Liver (tissue), 9 donors: Measurements from ENCODE around the gene FAM210B. TPM values are rescaled to one million over a fixed set of nuclear protein-coding genes. Genes with fewer than 3 reads are reported as not detected.

ENCODE experiments used
- DNase-seq: peaks from one replicate; pipeline ENCODE4 v3.0.0-alpha.2; 2017; ENCODE audit warnings: low spot score
- H3K27ac ChIP-seq, 2 donors: one replicate each; pipeline ENCODE4 v1.7.0; 2013; ENCODE audit warnings: inconsistent platforms in 2 of 2, low read length in 2 of 2, control low read depth in 1 of 2, low read depth in 1 of 2, mild to moderate bottlenecking in 1 of 2
- H3K27me3 ChIP-seq, 4 donors: one replicate each; pipeline versions ENCODE4 v1.6.1 to v1.7.0; 2013; ENCODE audit warnings: low read length in 3 of 4, inconsistent platforms in 1 of 4, mild to moderate bottlenecking in 1 of 4, moderate library complexity in 1 of 4; ENCODE audit not compliant: control insufficient read depth in 4 of 4, insufficient read depth in 4 of 4
- H3K36me3 ChIP-seq, 4 donors: one replicate each; pipeline versions ENCODE4 v1.6.1 to v1.7.0; 2013; ENCODE audit warnings: low read length in 3 of 4, mild to moderate bottlenecking in 3 of 4, low read depth in 1 of 4, moderate library complexity in 1 of 4; ENCODE audit not compliant: control insufficient read depth in 4 of 4, insufficient read depth in 3 of 4
- H3K4me1 ChIP-seq, 4 donors: one replicate each; pipeline versions ENCODE4 v1.6.1 to v1.7.0; 2013; ENCODE audit warnings: low read length in 3 of 4, mild to moderate bottlenecking in 3 of 4, moderate library complexity in 1 of 4; ENCODE audit not compliant: control insufficient read depth in 4 of 4, insufficient read depth in 4 of 4
- H3K4me3 ChIP-seq, 3 donors: one replicate each; pipeline versions ENCODE4 v1.6.1 to v1.7.0; 2013; ENCODE audit warnings: low read length in 3 of 3, control low read depth in 1 of 3, low read depth in 1 of 3, mild to moderate bottlenecking in 1 of 3
- H3K9ac ChIP-seq, 2 donors: one replicate each; pipeline ENCODE4 v1.7.0; 2013; ENCODE audit warnings: low read length in 2 of 2, mild to moderate bottlenecking in 2 of 2, moderate library complexity in 2 of 2, control low read depth in 1 of 2, low read depth in 1 of 2
- H3K9me3 ChIP-seq, 4 donors: one replicate each; pipeline versions ENCODE4 v1.6.1 to v1.7.0; 2013; ENCODE audit warnings: low read length in 3 of 4; ENCODE audit not compliant: control insufficient read depth in 4 of 4
- EGR1 ChIP-seq, 2 donors: IDR thresholded peaks; 2 replicates each; pipeline ENCODE4 v1.6.1; 2016 to 2018; ENCODE audit warnings: antibody characterized with exemption in 2 of 2, low read depth in 2 of 2
- FOXA1 ChIP-seq: IDR thresholded peaks from 2 replicates; pipeline ENCODE4 v1.6.1; 2016; ENCODE audit warnings: antibody characterized with exemption
- FOXA2 ChIP-seq: IDR thresholded peaks from 2 replicates; pipeline ENCODE4 v1.6.1; 2016; ENCODE audit warnings: antibody characterized with exemption
- GABPA ChIP-seq, 2 donors: IDR thresholded peaks in 1 of 2; conservative IDR thresholded peaks in 1 of 2; 2 replicates each; pipeline ENCODE4 v1.6.1; 2016; ENCODE audit warnings: antibody characterized with exemption in 2 of 2, mild to moderate bottlenecking in 1 of 2, moderate library complexity in 1 of 2
- HNF4A ChIP-seq, 2 donors: conservative IDR thresholded peaks; 2 replicates each; pipeline ENCODE4 v1.6.1; 2016; ENCODE audit warnings: antibody characterized with exemption in 2 of 2, mild to moderate bottlenecking in 2 of 2
- HNF4G ChIP-seq: IDR thresholded peaks from 2 replicates; pipeline ENCODE4 v1.6.1; 2016; ENCODE audit warnings: antibody characterized with exemption
- JUND ChIP-seq, 2 donors: IDR thresholded peaks; 2 replicates each; pipeline ENCODE4 v1.6.1; 2016; ENCODE audit warnings: antibody characterized with exemption in 2 of 2
- MAX ChIP-seq: IDR thresholded peaks from 2 replicates; pipeline ENCODE4 v1.6.1; 2016; ENCODE audit warnings: antibody characterized with exemption
- NR2F2 ChIP-seq: IDR thresholded peaks from 2 replicates; pipeline ENCODE4 v1.6.1; 2016; ENCODE audit warnings: antibody characterized with exemption
- RAD21 ChIP-seq, 2 donors: IDR thresholded peaks; 2 replicates each; pipeline ENCODE4 v1.6.1; 2016; ENCODE audit warnings: antibody characterized with exemption in 2 of 2, mild to moderate bottlenecking in 2 of 2
- REST ChIP-seq: IDR thresholded peaks from 2 replicates; pipeline ENCODE4 v1.6.1; 2016; ENCODE audit warnings: antibody characterized with exemption, mild to moderate bottlenecking
- RXRA ChIP-seq, 2 donors: IDR thresholded peaks; 2 replicates each; pipeline ENCODE4 v1.6.1; 2017 to 2018; ENCODE audit warnings: antibody characterized with exemption in 2 of 2, mild to moderate bottlenecking in 1 of 2
- SP1 ChIP-seq: IDR thresholded peaks from 2 replicates; pipeline ENCODE4 v1.6.1; 2018; ENCODE audit warnings: antibody characterized with exemption, mild to moderate bottlenecking
- TAF1 ChIP-seq: conservative IDR thresholded peaks from 2 replicates; pipeline ENCODE4 v1.6.1; 2016; ENCODE audit warnings: antibody characterized with exemption, mild to moderate bottlenecking
- YY1 ChIP-seq: IDR thresholded peaks from 2 replicates; pipeline ENCODE4 v1.6.1; 2016; ENCODE audit warnings: antibody characterized with exemption, mild to moderate bottlenecking
- ZBTB33 ChIP-seq: IDR thresholded peaks from 2 replicates; pipeline ENCODE4 v1.6.1; 2016; ENCODE audit warnings: antibody characterized with exemption
- WGBS: extraction: QIAGEN DNeasy Blood & Tissue Kit; methylation state at CpG from one replicate; pipeline ENCODE4 v1.1.7; 2013; 5-methylcytosine and 5-hydroxymethylcytosine counted together
- polyA plus RNA-seq, 2 donors: library from polyadenylated mRNA; stranded (reverse) in 1 of 2; unstranded in 1 of 2; fragments of 200-250 nt in 1 of 2; fragments of >200 nt in 1 of 2; fragmentation: Nextera tagmentation in 1 of 2; extraction: Ambion mirVana in 1 of 2; gene quantifications; one replicate each; pipeline versions ENCODE4 v1.2.1 to v1.2.3, GENCODE V29; 2013 to 2015
- total RNA-seq, 2 donors: library from RNA; depleted of rRNA; stranded (reverse); fragments of >200 nt; gene quantifications; one replicate each; pipeline ENCODE4 v1.2.3, GENCODE V29; 2014
- TF ChIP-seq, protein P1 (sequence below): fragments of 150-350 bp; IDR thresholded peaks from 2 replicates; pipeline ENCODE4 v1.5.1; 2017; ENCODE audit warnings: improper control_type of control experiment, low read depth, low read length; ENCODE audit not compliant: missing input control
- TF ChIP-seq, protein P2 (sequence below): IDR thresholded peaks from 2 replicates; pipeline ENCODE4 v1.6.1; 2016; ENCODE audit warnings: antibody characterized with exemption
- donor health status: healthy.
- donor health status: healthy.
- donor health status: healthy.
- donor health status: healthy.
- donor health status: healthy.

Gene FAM210B
- total and polyA plus RNA-seq, 4 donors, result 21.8 to 139 (median 30.7) TPM

DNA sequence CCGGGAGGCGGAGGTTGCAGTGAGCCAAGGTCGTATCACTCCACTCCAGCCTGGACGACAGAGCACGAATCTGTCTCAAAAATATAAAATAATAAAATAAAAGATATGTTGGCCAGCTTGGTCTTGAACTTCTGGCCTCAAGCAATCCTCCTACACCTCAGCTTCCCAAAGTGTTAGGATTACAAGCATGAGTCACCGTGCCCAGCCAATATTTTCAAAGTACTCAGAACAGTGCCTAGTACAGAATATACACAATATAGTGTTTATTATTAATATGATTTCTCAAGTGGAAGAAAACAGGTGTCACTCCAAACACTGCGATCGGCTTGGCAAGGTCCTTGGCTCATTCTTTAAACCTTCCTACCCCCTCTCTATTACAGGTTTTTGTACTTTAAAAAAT is 3.1 kb downstream of the FAM210B start:
- Histone ChIP-seq H3K9me3 (no peaks in the 10 kb centered on the region), H3K9ac (no peak overlapping the region), H3K27me3 (no peaks in the 10 kb centered on the region), H3K4me1 (peaks cover 8 to 18% (median 11%) of the 10 kb centered on the region in 4 donors), H3K36me3 (peaks cover 3 to 16% (median 11%) of the 10 kb centered on the region in 4 donors), H3K27ac (no peak overlapping the region), H3K4me3 (no peak overlapping the region)
- 95% methylated on average over 8 of the region's 8 CpGs for WGBS
- TF ChIP-seq HNF4A (conservative IDR thresholded peaks at IDR 0.05) (no peak), GABPA (IDR thresholded peaks at IDR 0.05 in 1 of 2, conservative IDR thresholded peaks at IDR 0.05 in 1 of 2) (no peak), NR2F2 (no peak), MAX (no peak), TAF1 (no peak), SP1 (no peak), RXRA (IDR thresholded peaks at IDR 0.05) (no peak), FOXA2 (no peak), EGR1 (IDR thresholded peaks at IDR 0.05; ENCODE audit: low read depth in 2 of 2) (no peak), JUND (IDR thresholded peaks at IDR 0.05) (no peak), YY1 (no peak), RAD21 (IDR thresholded peaks at IDR 0.05) (no peak), FOXA1 (no peak)
- TF ChIP-seq, protein P1, sequence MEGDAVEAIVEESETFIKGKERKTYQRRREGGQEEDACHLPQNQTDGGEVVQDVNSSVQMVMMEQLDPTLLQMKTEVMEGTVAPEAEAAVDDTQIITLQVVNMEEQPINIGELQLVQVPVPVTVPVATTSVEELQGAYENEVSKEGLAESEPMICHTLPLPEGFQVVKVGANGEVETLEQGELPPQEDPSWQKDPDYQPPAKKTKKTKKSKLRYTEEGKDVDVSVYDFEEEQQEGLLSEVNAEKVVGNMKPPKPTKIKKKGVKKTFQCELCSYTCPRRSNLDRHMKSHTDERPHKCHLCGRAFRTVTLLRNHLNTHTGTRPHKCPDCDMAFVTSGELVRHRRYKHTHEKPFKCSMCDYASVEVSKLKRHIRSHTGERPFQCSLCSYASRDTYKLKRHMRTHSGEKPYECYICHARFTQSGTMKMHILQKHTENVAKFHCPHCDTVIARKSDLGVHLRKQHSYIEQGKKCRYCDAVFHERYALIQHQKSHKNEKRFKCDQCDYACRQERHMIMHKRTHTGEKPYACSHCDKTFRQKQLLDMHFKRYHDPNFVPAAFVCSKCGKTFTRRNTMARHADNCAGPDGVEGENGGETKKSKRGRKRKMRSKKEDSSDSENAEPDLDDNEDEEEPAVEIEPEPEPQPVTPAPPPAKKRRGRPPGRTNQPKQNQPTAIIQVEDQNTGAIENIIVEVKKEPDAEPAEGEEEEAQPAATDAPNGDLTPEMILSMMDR, result no peak
- TF ChIP-seq, protein P2, sequence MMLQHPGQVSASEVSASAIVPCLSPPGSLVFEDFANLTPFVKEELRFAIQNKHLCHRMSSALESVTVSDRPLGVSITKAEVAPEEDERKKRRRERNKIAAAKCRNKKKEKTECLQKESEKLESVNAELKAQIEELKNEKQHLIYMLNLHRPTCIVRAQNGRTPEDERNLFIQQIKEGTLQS, result no peak
- no peak for DNase-seq

- Histone ChIP-seq H3K27ac (no peak overlapping the region), H3K36me3 (peaks cover 3 to 23% (median 16%) of the 10 kb centered on the region in 4 donors), H3K27me3 (no peaks in the 10 kb centered on the region), H3K9ac (no peak overlapping the region), H3K4me3 (no peak overlapping the region), H3K4me1 (peaks cover 8 to 18% (median 11%) of the 10 kb centered on the region in 4 donors), H3K9me3 (no peaks in the 10 kb centered on the region)
- no peak for TF ChIP-seq RAD21 (IDR thresholded peaks at IDR 0.05)
- TF ChIP-seq NR2F2, result no peak
- no peak for TF ChIP-seq TAF1
- no peak for TF ChIP-seq FOXA1
- TF ChIP-seq HNF4A (conservative IDR thresholded peaks at IDR 0.05), result no peak
- TF ChIP-seq, protein P1, result no peak
- TF ChIP-seq SP1, result no peak
- no peak for TF ChIP-seq ZBTB33
- no peak for TF ChIP-seq REST
- no peak for TF ChIP-seq YY1
- no peak for TF ChIP-seq GABPA (IDR thresholded peaks at IDR 0.05 in 1 of 2, conservative IDR thresholded peaks at IDR 0.05 in 1 of 2)
- no peak for TF ChIP-seq FOXA2
- TF ChIP-seq, protein P2, result no peak
- TF ChIP-seq JUND (IDR thresholded peaks at IDR 0.05), result no peak
- TF ChIP-seq HNF4G, result no peak
- no peak for TF ChIP-seq EGR1 (IDR thresholded peaks at IDR 0.05; ENCODE audit: low read depth in 2 of 2)
- TF ChIP-seq MAX, result no peak
- 63% methylated on average over 8 of the region's 8 CpGs for WGBS
- DNase-seq, result peak; percentile 89
Measured at GRCh38 chr20:56362833-56363413, 4.1 kb downstream of the FAM210B start.
